ENCODE data around the gene CBFA2T2. TPM values are rescaled to one million over a fixed set of nuclear protein-coding genes. Genes with fewer than 3 reads are reported as not detected.

Gene CBFA2T2
- total and polyA plus RNA-seq, 2 donors (not counting 1 experiment from before 2014, with no cell fraction given) = 26.9 to 30.0 TPM

DNA sequence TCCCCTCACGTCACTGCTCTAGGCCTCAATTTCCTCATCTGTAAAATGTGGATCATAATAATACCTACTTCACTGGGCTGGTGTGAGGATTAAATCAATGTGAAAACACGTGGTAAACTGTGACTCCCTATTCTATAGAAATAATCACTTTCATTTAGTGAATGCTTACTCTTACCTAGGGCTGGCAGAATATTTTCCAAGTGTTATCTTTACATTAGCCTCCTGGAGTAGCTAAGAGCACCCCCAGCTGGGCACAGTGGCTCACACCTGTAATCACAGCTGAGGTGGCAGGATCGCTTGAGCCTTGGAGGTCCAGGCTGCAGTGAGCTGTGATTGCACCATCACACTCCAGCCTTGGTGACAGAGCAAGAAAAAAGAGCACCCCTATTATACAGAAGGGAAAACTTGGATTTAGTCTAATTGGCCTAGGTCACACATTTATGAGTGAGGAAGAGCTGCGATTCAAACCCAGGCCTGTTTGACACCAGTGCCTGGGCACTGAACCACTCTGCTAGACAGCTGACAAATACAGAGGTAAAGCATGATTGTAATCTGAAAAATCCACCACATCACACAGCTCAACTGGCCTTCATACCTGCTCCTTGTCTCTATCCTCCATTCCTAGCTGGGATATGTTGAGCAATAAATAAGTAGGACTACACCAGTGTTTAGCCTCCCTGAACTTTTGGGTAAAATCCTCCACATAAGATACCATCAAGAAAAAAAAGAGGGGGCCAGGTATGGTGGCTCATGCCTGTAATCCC is 44.9 kb upstream of the CBFA2T2 start:
- Mint-ChIP-seq H3K4me1 (peaks cover 31% of the 10 kb centered on the region), H3K27ac (peak overlapping the region; percentile 91), H3K4me3 (peak overlapping the region; percentile 94), H3K9me3 (ENCODE audit: insufficient read depth) (no peaks in the 10 kb centered on the region), H3K27me3 (no peaks in the 10 kb centered on the region)
- Histone ChIP-seq H3K79me2 (ENCODE audit: control insufficient read depth, insufficient read depth, low read length) (no peaks in the 10 kb centered on the region), H3K4me2 (replicated peaks; ENCODE audit: low read depth, low read length, poor library complexity, severe bottlenecking) (peak overlapping the region; percentile 97), H3K4me3 (ENCODE audit: control extremely low read depth in 1 of 5, extremely low read depth in 1 of 5, insufficient read depth in 1 of 5, low read depth in 2 of 5, low read length in 4 of 5) (peak overlapping the region in 3 of 5 experiments; percentile 75 to 81 (median 80)), H3K27me3 (replicated peaks in 1 of 4; ENCODE audit: control extremely low read depth in 1 of 4, control insufficient read depth in 3 of 4, insufficient read depth in 4 of 4, low read length in 3 of 4) (no peaks in the 10 kb centered on the region), H3K27ac (ENCODE audit: low read length in 2 of 2) (peak overlapping the region in 1 of 2 donors; percentile 11), H2AFZ (ENCODE audit: insufficient read depth, low read depth, low read length, poor library complexity, severe bottlenecking) (peak overlapping the region; percentile 83), H4K20me1 (ENCODE audit: control insufficient read depth, insufficient read depth, low read length, poor library complexity, severe bottlenecking) (no peaks in the 10 kb centered on the region), H3K9ac (ENCODE audit: low read length) (peak overlapping the region; percentile 74), H3K4me1 (ENCODE audit: control insufficient read depth in 2 of 2, insufficient read depth in 2 of 2, low read length in 2 of 2) (peaks cover 13 to 23% of the 10 kb centered on the region in 2 donors), H3K9me3 (ENCODE audit: control extremely low read depth in 1 of 3, control insufficient read depth in 2 of 3, insufficient read depth in 1 of 3, low read length in 2 of 3) (peaks cover 0 to 3% (median 0%) of the 10 kb centered on the region in 3 donors), H3K36me3 (replicated peaks in 1 of 2; ENCODE audit: control extremely low read depth in 1 of 2, control insufficient read depth in 1 of 2, extremely low read depth in 1 of 2, insufficient read depth in 2 of 2, low read length in 1 of 2) (no peaks in the 10 kb centered on the region)
- TF ChIP-seq EZH2 (IDR thresholded peaks at IDR 0.05; ENCODE audit: borderline replicate concordance, insufficient read depth, low read depth, low read length, poor library complexity, severe bottlenecking) = no peak
- TF ChIP-seq, protein P1, sequence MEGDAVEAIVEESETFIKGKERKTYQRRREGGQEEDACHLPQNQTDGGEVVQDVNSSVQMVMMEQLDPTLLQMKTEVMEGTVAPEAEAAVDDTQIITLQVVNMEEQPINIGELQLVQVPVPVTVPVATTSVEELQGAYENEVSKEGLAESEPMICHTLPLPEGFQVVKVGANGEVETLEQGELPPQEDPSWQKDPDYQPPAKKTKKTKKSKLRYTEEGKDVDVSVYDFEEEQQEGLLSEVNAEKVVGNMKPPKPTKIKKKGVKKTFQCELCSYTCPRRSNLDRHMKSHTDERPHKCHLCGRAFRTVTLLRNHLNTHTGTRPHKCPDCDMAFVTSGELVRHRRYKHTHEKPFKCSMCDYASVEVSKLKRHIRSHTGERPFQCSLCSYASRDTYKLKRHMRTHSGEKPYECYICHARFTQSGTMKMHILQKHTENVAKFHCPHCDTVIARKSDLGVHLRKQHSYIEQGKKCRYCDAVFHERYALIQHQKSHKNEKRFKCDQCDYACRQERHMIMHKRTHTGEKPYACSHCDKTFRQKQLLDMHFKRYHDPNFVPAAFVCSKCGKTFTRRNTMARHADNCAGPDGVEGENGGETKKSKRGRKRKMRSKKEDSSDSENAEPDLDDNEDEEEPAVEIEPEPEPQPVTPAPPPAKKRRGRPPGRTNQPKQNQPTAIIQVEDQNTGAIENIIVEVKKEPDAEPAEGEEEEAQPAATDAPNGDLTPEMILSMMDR (IDR thresholded peaks at IDR 0.05) = peak; percentile 10
- CTCF ChIA-PET = interaction anchor here (0.7 to 4.3 kb wide), 14 partner anchors 9 to 236 kb away, joined by 3 to 33 read pairs (median 4); partner anchors contain the start of genes ACTL10 and CDK5RAP1
- POLR2A ChIA-PET = interaction anchor here (0.5 to 2.0 kb wide), 6 partner anchors 10 to 107 kb away, joined by 3 to 10 read pairs (median 5); partner anchors contain the start of gene CDK5RAP1
- WGBS (ENCODE audit: insufficient coverage) = no CpG with 5 or more reads among the region's 4 CpGs
- intact Hi-C loops (cut with micrococcal nuclease) = loop anchor here (1.0 to 5.0 kb wide), 5 partner anchors 44 to 667 kb away; partner anchors contain the start of genes CDK5RAP1 and EIF2S2
- ATAC-seq (ENCODE audit: low read depth) (no peak), DNase-seq (peak; percentile 52)

Data from B cell (primary cell).